A673 (cell line): ENCODE measurements around the gene NLGN1. TPM values are rescaled to one million over a fixed set of nuclear protein-coding genes. Genes with fewer than 3 reads are reported as not detected.

ENCODE experiments used
- BruUV-seq: library from RNA; stranded (reverse); fragments of 400-500 nt; replicated peaks from 2 replicates; lab custom pipeline; 2021; lab: Mats Ljungman, UMichigan
- CTCF ChIA-PET: fragments of 300-600 bp; sonication (Branson Sonifier 250); formaldehyde crosslinking; loops from one replicate; lab custom pipeline; 2022; ENCODE audit warnings: antibody characterized with exemption; lab: Charles Lee
- POLR2A ChIA-PET: fragments of 300-600 bp; sonication (Branson Sonifier 250); formaldehyde crosslinking; loops from one replicate; lab custom pipeline; 2022; ENCODE audit warnings: antibody characterized with exemption; ENCODE audit not compliant: low non-redundant PET; lab: Charles Lee
- DNase-seq: peaks from one replicate; pipeline ENCODE4 v3.0.0-alpha.2; 2015; ENCODE audit warnings: low spot score
- H3K27ac ChIP-seq: fragments of 200-600 bp; sonication (generic); 2 replicates; pipeline ENCODE4 v1.5.1; 2016; ENCODE audit warnings: mixed run types, low read depth, mild to moderate bottlenecking, mixed read lengths, antibody characterized with exemption, low read length; ENCODE audit not compliant: poor library complexity, severe bottlenecking
- H3K27me3 ChIP-seq: fragments of 200-600 bp; sonication (generic); replicated peaks from 2 replicates; pipeline ENCODE4 v1.6.1; 2017; ENCODE audit warnings: mixed run types, low read depth, mild to moderate bottlenecking, mixed read lengths, antibody characterized with exemption, low read length; ENCODE audit not compliant: insufficient read depth, poor library complexity
- H3K36me3 ChIP-seq: fragments of 200-600 bp; sonication (generic); 2 replicates; pipeline ENCODE4 v1.6.1; 2016; ENCODE audit warnings: mixed run types, mild to moderate bottlenecking, mixed read lengths, antibody characterized with exemption, low read length; ENCODE audit not compliant: insufficient read depth, poor library complexity, severe bottlenecking
- H3K4me1 ChIP-seq: fragments of 200-600 bp; sonication (generic); 2 replicates; pipeline ENCODE4 v1.6.1; 2017; ENCODE audit warnings: mixed run types, mild to moderate bottlenecking, mixed read lengths, antibody characterized with exemption, low read length; ENCODE audit not compliant: insufficient read depth, poor library complexity, severe bottlenecking
- H3K4me3 ChIP-seq: fragments of 200-600 bp; sonication (generic); 2 replicates; pipeline ENCODE4 v1.5.1; 2016; ENCODE audit warnings: low read depth, mixed run types, mild to moderate bottlenecking, mixed read lengths, low read length; ENCODE audit not compliant: poor library complexity, severe bottlenecking
- H3K9me3 ChIP-seq: fragments of 200-600 bp; sonication (generic); 2 replicates; pipeline ENCODE4 v1.6.1; 2016; ENCODE audit warnings: mixed run types, low read depth, mild to moderate bottlenecking, mixed read lengths, antibody characterized with exemption, low read length; ENCODE audit not compliant: poor library complexity, severe bottlenecking
- EZH2 ChIP-seq: fragments of 200-600 bp; sonication (generic); IDR thresholded peaks from 2 replicates; pipeline ENCODE4 v1.6.1; 2017; ENCODE audit warnings: borderline replicate concordance, low read depth, mild to moderate bottlenecking, mixed read lengths, antibody characterized with exemption, low read length; ENCODE audit not compliant: poor library complexity, severe bottlenecking
- intact Hi-C: fragments of 100-400 bp; cut with micrococcal nuclease; formaldehyde crosslinking; loops from one replicate; pipeline ENCODE4 v1.10.0; 2022; ENCODE audit not compliant: unreplicated experiment
- total RNA-seq: library from RNA; stranded (reverse); gene quantifications from 2 replicates; pipeline ENCODE4 v1.2.3, GENCODE V29; 2021
- TF ChIP-seq, protein P1 (sequence below): fragments of 300-800, 200-600 bp; sonication (generic); conservative IDR thresholded peaks from 2 replicates; pipeline ENCODE4 v1.5.1; 2017; ENCODE audit warnings: low read depth, mild to moderate bottlenecking, antibody characterized with exemption, low read length, moderate library complexity, mixed read lengths

NLGN1 gene
- total RNA-seq, 1 experiment from 2014 or later: 0.39 TPM

GRCh38 chr3:173993299-173993698 is 595.8 kb downstream of the NLGN1 start:
- BruUV-seq: no TSS peak
- TF ChIP-seq EZH2: no peak
- TF ChIP-seq, protein P1, sequence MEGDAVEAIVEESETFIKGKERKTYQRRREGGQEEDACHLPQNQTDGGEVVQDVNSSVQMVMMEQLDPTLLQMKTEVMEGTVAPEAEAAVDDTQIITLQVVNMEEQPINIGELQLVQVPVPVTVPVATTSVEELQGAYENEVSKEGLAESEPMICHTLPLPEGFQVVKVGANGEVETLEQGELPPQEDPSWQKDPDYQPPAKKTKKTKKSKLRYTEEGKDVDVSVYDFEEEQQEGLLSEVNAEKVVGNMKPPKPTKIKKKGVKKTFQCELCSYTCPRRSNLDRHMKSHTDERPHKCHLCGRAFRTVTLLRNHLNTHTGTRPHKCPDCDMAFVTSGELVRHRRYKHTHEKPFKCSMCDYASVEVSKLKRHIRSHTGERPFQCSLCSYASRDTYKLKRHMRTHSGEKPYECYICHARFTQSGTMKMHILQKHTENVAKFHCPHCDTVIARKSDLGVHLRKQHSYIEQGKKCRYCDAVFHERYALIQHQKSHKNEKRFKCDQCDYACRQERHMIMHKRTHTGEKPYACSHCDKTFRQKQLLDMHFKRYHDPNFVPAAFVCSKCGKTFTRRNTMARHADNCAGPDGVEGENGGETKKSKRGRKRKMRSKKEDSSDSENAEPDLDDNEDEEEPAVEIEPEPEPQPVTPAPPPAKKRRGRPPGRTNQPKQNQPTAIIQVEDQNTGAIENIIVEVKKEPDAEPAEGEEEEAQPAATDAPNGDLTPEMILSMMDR: peak; percentile 55
- POLR2A ChIA-PET: no interaction called here
- intact Hi-C loops: no loop called here
- DNase-seq: peak; percentile 40
- CTCF ChIA-PET: no interaction called here
- Histone ChIP-seq H3K27ac (no peak overlapping the region), H3K27me3 (no peaks in the 10 kb centered on the region), H3K36me3 (no peaks in the 10 kb centered on the region), H3K4me3 (no peak overlapping the region), H3K4me1 (peaks cover 3% of the 10 kb centered on the region), H3K9me3 (no peaks in the 10 kb centered on the region)

GRCh38 chr3:174000675-174001074 is 603.1 kb downstream of the NLGN1 start:
- no TSS peak for BruUV-seq
- H3K4me1 ChIP-seq: no peaks in the 10 kb centered on the region
- CTCF ChIA-PET: no interaction called here
- no peak overlapping the region for H3K27ac ChIP-seq
- H3K9me3 ChIP-seq: no peaks in the 10 kb centered on the region
- H3K36me3 ChIP-seq: no peaks in the 10 kb centered on the region
- no peak for DNase-seq
- H3K27me3 ChIP-seq: no peaks in the 10 kb centered on the region
- TF ChIP-seq, protein P1: no peak
- TF ChIP-seq EZH2: no peak
- H3K4me3 ChIP-seq: no peak overlapping the region
- intact Hi-C loops: no loop called here
- POLR2A ChIA-PET: no interaction called here

DNA sequence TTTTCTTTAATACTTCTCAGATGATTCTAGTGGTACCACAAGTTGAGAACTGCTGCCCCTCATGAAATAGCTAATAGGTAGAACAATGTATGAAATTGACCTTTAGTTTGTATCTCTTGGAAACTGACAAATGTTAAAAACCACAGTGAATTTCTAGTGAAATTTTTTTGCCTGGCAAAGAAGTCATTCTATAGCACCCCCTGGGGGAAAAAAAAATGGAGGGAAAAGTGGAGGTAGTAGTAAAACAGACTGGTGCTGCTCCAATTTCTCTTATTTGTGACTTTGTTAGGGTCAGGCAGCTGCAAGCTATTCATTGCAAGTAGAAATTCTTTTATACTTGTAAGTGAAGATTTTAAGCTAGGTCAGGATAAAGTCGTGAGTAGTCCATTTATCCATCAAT is 605.0 kb downstream of the NLGN1 start:
- H3K36me3 ChIP-seq: no peaks in the 10 kb centered on the region
- H3K27ac ChIP-seq: no peak overlapping the region
- H3K9me3 ChIP-seq: no peaks in the 10 kb centered on the region
- DNase-seq: no peak
- intact Hi-C loops: no loop called here
- ChIA-PET POLR2A (no interaction called here), CTCF (no interaction called here)
- no peaks in the 10 kb centered on the region for H3K4me1 ChIP-seq
- no TSS peak for BruUV-seq
- H3K27me3 ChIP-seq: no peaks in the 10 kb centered on the region
- no peak overlapping the region for H3K4me3 ChIP-seq
- TF ChIP-seq, protein P1: 0 out of 2 replicates have a peak, but pooled peaks have one; percentile 21
- TF ChIP-seq EZH2: no peak
